Measurements from ENCODE around the gene CES2.
"Not testable (repeated sequence)": the region's sequence is repeated elsewhere in the genome, so short reads cannot be mapped to it uniquely, and the experiment has no call there.

The CES2 gene

GRCh38 chr16:66964049-66964448 lies 28.7 kb downstream of the CES2 start:
- H3K36me3 ChIP-seq, result no peaks in the 10 kb centered on the region
- H3K4me1 ChIP-seq (ENCODE audit: control insufficient read depth in 1 of 2, insufficient read depth in 1 of 2, low read depth in 1 of 2, low read length in 1 of 2), result peaks cover 21 to 23% of the 10 kb centered on the region in 2 experiments
- TF ChIP-seq CTCF (IDR thresholded peaks at IDR 0.05), result no peak
- no peak overlapping the region for H3K27ac ChIP-seq
- H3K27me3 ChIP-seq, result no peaks in the 10 kb centered on the region
- no peaks in the 10 kb centered on the region for H3K9me3 ChIP-seq
- no peak overlapping the region for H3K4me3 ChIP-seq (ENCODE audit: low read depth in 1 of 2, low read length in 1 of 2)

- no peak for TF ChIP-seq CTCF (IDR thresholded peaks at IDR 0.05)
- no peaks in the 10 kb centered on the region for H3K36me3 ChIP-seq
- no peak overlapping the region for H3K27ac ChIP-seq
- H3K4me3 ChIP-seq (ENCODE audit: low read depth in 1 of 2, low read length in 1 of 2), result no peak overlapping the region
- H3K4me1 ChIP-seq (ENCODE audit: control insufficient read depth in 1 of 2, insufficient read depth in 1 of 2, low read depth in 1 of 2, low read length in 1 of 2), result no peaks in the 10 kb centered on the region
- no peaks in the 10 kb centered on the region for H3K9me3 ChIP-seq
- H3K27me3 ChIP-seq, result peaks cover 4% of the 10 kb centered on the region
These were observed 33.5 kb downstream of the CES2 start for GRCh38 chr16:66968847-66969246.

- no peak overlapping the region for H3K27ac ChIP-seq
- no peaks in the 10 kb centered on the region for H3K36me3 ChIP-seq
- no peaks in the 10 kb centered on the region for H3K4me1 ChIP-seq (ENCODE audit: control insufficient read depth in 1 of 2, insufficient read depth in 1 of 2, low read depth in 1 of 2, low read length in 1 of 2)
- H3K27me3 ChIP-seq, result peaks cover 26% of the 10 kb centered on the region
- H3K9me3 ChIP-seq, result no peaks in the 10 kb centered on the region
- TF ChIP-seq CTCF (IDR thresholded peaks at IDR 0.05), result no peak
- no peak overlapping the region for H3K4me3 ChIP-seq (ENCODE audit: low read depth in 1 of 2, low read length in 1 of 2)
These were observed 35.7 kb downstream of the CES2 start for GRCh38 chr16:66970775-66971720.

- no peak overlapping the region for H3K4me3 ChIP-seq (ENCODE audit: low read depth in 1 of 2, low read length in 1 of 2)
- H3K27ac ChIP-seq, result no peak overlapping the region
- H3K4me1 ChIP-seq (ENCODE audit: control insufficient read depth in 1 of 2, insufficient read depth in 1 of 2, low read depth in 1 of 2, low read length in 1 of 2), result no peaks in the 10 kb centered on the region
- TF ChIP-seq CTCF (IDR thresholded peaks at IDR 0.05), result no peak
- no peaks in the 10 kb centered on the region for H3K36me3 ChIP-seq
- H3K9me3 ChIP-seq, result no peaks in the 10 kb centered on the region
- H3K27me3 ChIP-seq, result peaks cover 36% of the 10 kb centered on the region
These were observed 37.7 kb downstream of the CES2 start for GRCh38 chr16:66972983-66973382.

- TF ChIP-seq CTCF (IDR thresholded peaks at IDR 0.05), result no peak
- Histone ChIP-seq H3K4me1 (ENCODE audit: control insufficient read depth in 1 of 2, insufficient read depth in 1 of 2, low read depth in 1 of 2, low read length in 1 of 2) (no peaks in the 10 kb centered on the region), H3K9me3 (no peaks in the 10 kb centered on the region), H3K4me3 (ENCODE audit: low read depth in 1 of 2, low read length in 1 of 2) (no peak overlapping the region), H3K36me3 (no peaks in the 10 kb centered on the region), H3K27me3 (peaks cover 36% of the 10 kb centered on the region), H3K27ac (no peak overlapping the region)
These were observed 38.4 kb downstream of the CES2 start for GRCh38 chr16:66973716-66974115.

GRCh38 chr16:66974156-66974931 lies 39.0 kb downstream of the CES2 start:
- H3K4me1 ChIP-seq (ENCODE audit: control insufficient read depth in 1 of 2, insufficient read depth in 1 of 2, low read depth in 1 of 2, low read length in 1 of 2); H3K9me3 ChIP-seq; H3K36me3 ChIP-seq; H3K4me3 ChIP-seq (ENCODE audit: low read depth in 1 of 2, low read length in 1 of 2); H3K27ac ChIP-seq: not testable (repeated sequence)
- peaks cover 36% of the 10 kb centered on the region for H3K27me3 ChIP-seq

GRCh38 chr16:66974932-66975246 lies 39.6 kb downstream of the CES2 start:
- H3K4me3 ChIP-seq (ENCODE audit: low read depth in 1 of 2, low read length in 1 of 2), result not testable (repeated sequence)

More at GRCh38 chr16:66974932-66975246, 39.6 kb downstream of the CES2 start:
- not testable (repeated sequence) for H3K4me1 ChIP-seq (ENCODE audit: control insufficient read depth in 1 of 2, insufficient read depth in 1 of 2, low read depth in 1 of 2, low read length in 1 of 2); H3K36me3 ChIP-seq; H3K9me3 ChIP-seq; H3K27ac ChIP-seq
- H3K27me3 ChIP-seq, result peaks cover 39% of the 10 kb centered on the region
